Measurements from ENCODE around the gene NXPE3. TPM values are rescaled to one million over a fixed set of nuclear protein-coding genes. Genes with fewer than 3 reads are reported as not detected.

The NXPE3 gene
- total and polyA plus RNA-seq, 9 of the 15 experiments (the other 6 are each of a cell fraction or from before 2014, with no cell fraction given) = 0.25 to 2.5 (median 0.95) TPM

- ChIA-PET POLR2A (no interaction called here), CTCF (ENCODE audit: low intra/inter-chr PET ratio) (no interaction called here)
- no TSS peak for BruUV-seq (replicated peaks)
- FAIRE-seq = no peak
- Histone ChIP-seq H2AFZ (ENCODE audit: low read depth, low read length) (no peak overlapping the region), H4K20me1 (replicated peaks; ENCODE audit: control insufficient read depth, insufficient read depth, low read length) (no peaks in the 10 kb centered on the region), H3K4me3 (no peak overlapping the region), H3K9ac (ENCODE audit: insufficient read depth in 1 of 2, low read depth in 2 of 2, low read length in 2 of 2) (no peak overlapping the region), H3K27me3 (ENCODE audit: control insufficient read depth in 2 of 2, insufficient read depth in 2 of 2, low read length in 2 of 2) (no peaks in the 10 kb centered on the region), H3K36me3 (ENCODE audit: control insufficient read depth, insufficient read depth, low read length) (no peaks in the 10 kb centered on the region), H3K4me2 (ENCODE audit: insufficient read depth, low read length) (no peak overlapping the region), H3K4me1 (replicated peaks in 1 of 2; ENCODE audit: control insufficient read depth in 2 of 2, insufficient read depth in 2 of 2, low read length in 2 of 2) (no peaks in the 10 kb centered on the region), H3K9me3 (replicated peaks; ENCODE audit: control insufficient read depth, insufficient read depth, low read depth, low read length) (no peaks in the 10 kb centered on the region), H3K27ac (ENCODE audit: extremely low read depth, low read depth, low read length) (no peak overlapping the region), H3K79me2 (ENCODE audit: control insufficient read depth, insufficient read depth, low read length) (no peaks in the 10 kb centered on the region), H3K9me1 (ENCODE audit: control insufficient read depth, insufficient read depth, low read length) (no peaks in the 10 kb centered on the region)
- DNase-seq (ENCODE audit: extremely low read depth in 1 of 4, low spot score in 3 of 4) = no peak
- no peak for TF ChIP-seq ZNF253 (CRISPR knock-in tag; conservative IDR thresholded peaks at IDR 0.05)
- no peak for TF ChIP-seq TEAD4 (IDR thresholded peaks at IDR 0.05; ENCODE audit: low read length)
- no peak for TF ChIP-seq TEAD4 (CRISPR knock-in tag; IDR thresholded peaks at IDR 0.05; ENCODE audit: borderline replicate concordance)
- no peak for TF ChIP-seq ZNF609 (CRISPR knock-in tag; IDR thresholded peaks at IDR 0.05; ENCODE audit: borderline replicate concordance)
- no peak for TF ChIP-seq ZNF175 (CRISPR knock-in tag; IDR thresholded peaks at IDR 0.05; ENCODE audit: low read depth)
- no peak for TF ChIP-seq SREBF2 (CRISPR knock-in tag; IDR thresholded peaks at IDR 0.05)
- in situ Hi-C loops (cut with MboI) (no loop called here), intact Hi-C loops (cut with micrococcal nuclease) (no loop called here)
- no peak for ATAC-seq
Observed at GRCh38 chr3:101840066-101840465, 61.1 kb downstream of the NXPE3 start.

Data from K562 (cell line).